A673 (cell line): ENCODE results near the gene KANK4. TPM values are rescaled to one million over a fixed set of nuclear protein-coding genes. Genes with fewer than 3 reads are reported as not detected.

Source experiments
- Bru-seq: library from RNA; stranded (reverse); fragments of 400-500 nt; gene quantifications from one replicate; lab custom pipeline; 2021; lab: Mats Ljungman, UMichigan
- BruChase-seq, 2 experiments: library from RNA; stranded (reverse); fragments of 400-500 nt; gene quantifications; one replicate each; lab custom pipeline; 2021; lab: Mats Ljungman, UMichigan
- BruUV-seq: library from RNA; stranded (reverse); fragments of 400-500 nt; replicated peaks from 2 replicates; lab custom pipeline; 2021; lab: Mats Ljungman, UMichigan
- CTCF ChIA-PET: fragments of 300-600 bp; sonication (Branson Sonifier 250); formaldehyde crosslinking; loops from one replicate; lab custom pipeline; 2022; ENCODE audit warnings: antibody characterized with exemption; lab: Charles Lee
- POLR2A ChIA-PET: fragments of 300-600 bp; sonication (Branson Sonifier 250); formaldehyde crosslinking; loops from one replicate; lab custom pipeline; 2022; ENCODE audit warnings: antibody characterized with exemption; ENCODE audit not compliant: low non-redundant PET; lab: Charles Lee
- DNase-seq: peaks from one replicate; pipeline ENCODE4 v3.0.0-alpha.2; 2015; ENCODE audit warnings: low spot score
- H3K27ac ChIP-seq: fragments of 200-600 bp; sonication (generic); 2 replicates; pipeline ENCODE4 v1.5.1; 2016; ENCODE audit warnings: mixed run types, low read depth, mild to moderate bottlenecking, mixed read lengths, antibody characterized with exemption, low read length; ENCODE audit not compliant: poor library complexity, severe bottlenecking
- H3K27me3 ChIP-seq: fragments of 200-600 bp; sonication (generic); replicated peaks from 2 replicates; pipeline ENCODE4 v1.6.1; 2017; ENCODE audit warnings: mixed run types, low read depth, mild to moderate bottlenecking, mixed read lengths, antibody characterized with exemption, low read length; ENCODE audit not compliant: insufficient read depth, poor library complexity
- H3K36me3 ChIP-seq: fragments of 200-600 bp; sonication (generic); 2 replicates; pipeline ENCODE4 v1.6.1; 2016; ENCODE audit warnings: mixed run types, mild to moderate bottlenecking, mixed read lengths, antibody characterized with exemption, low read length; ENCODE audit not compliant: insufficient read depth, poor library complexity, severe bottlenecking
- H3K4me1 ChIP-seq: fragments of 200-600 bp; sonication (generic); 2 replicates; pipeline ENCODE4 v1.6.1; 2017; ENCODE audit warnings: mixed run types, mild to moderate bottlenecking, mixed read lengths, antibody characterized with exemption, low read length; ENCODE audit not compliant: insufficient read depth, poor library complexity, severe bottlenecking
- H3K4me3 ChIP-seq: fragments of 200-600 bp; sonication (generic); 2 replicates; pipeline ENCODE4 v1.5.1; 2016; ENCODE audit warnings: low read depth, mixed run types, mild to moderate bottlenecking, mixed read lengths, low read length; ENCODE audit not compliant: poor library complexity, severe bottlenecking
- H3K9me3 ChIP-seq: fragments of 200-600 bp; sonication (generic); 2 replicates; pipeline ENCODE4 v1.6.1; 2016; ENCODE audit warnings: mixed run types, low read depth, mild to moderate bottlenecking, mixed read lengths, antibody characterized with exemption, low read length; ENCODE audit not compliant: poor library complexity, severe bottlenecking
- CTCF ChIP-seq: fragments of 300-800, 200-600 bp; sonication (generic); conservative IDR thresholded peaks from 2 replicates; pipeline ENCODE4 v1.5.1; 2017; ENCODE audit warnings: low read depth, mild to moderate bottlenecking, antibody characterized with exemption, low read length, moderate library complexity, mixed read lengths
- EZH2 ChIP-seq: fragments of 200-600 bp; sonication (generic); IDR thresholded peaks from 2 replicates; pipeline ENCODE4 v1.6.1; 2017; ENCODE audit warnings: borderline replicate concordance, low read depth, mild to moderate bottlenecking, mixed read lengths, antibody characterized with exemption, low read length; ENCODE audit not compliant: poor library complexity, severe bottlenecking
- intact Hi-C: fragments of 100-400 bp; cut with micrococcal nuclease; formaldehyde crosslinking; loops from one replicate; pipeline ENCODE4 v1.10.0; 2022; ENCODE audit not compliant: unreplicated experiment
- long read RNA-seq: library from polyadenylated mRNA; stranded (forward); transcript quantifications from one replicate; pipeline ENCODE4 v2.0.0, GENCODE V29; 2022
- total RNA-seq: library from RNA; stranded (reverse); gene quantifications from 2 replicates; pipeline ENCODE4 v1.2.3, GENCODE V29; 2021

The KANK4 gene
- total RNA-seq (0.13 and 0.24 TPM in 2 replicates), Bru-seq, nascent RNA (percentile 20 among the genes with signal in this experiment), BruChase-seq, experiment 1, labeled RNA remaining after a 2-hour chase (percentile 16 among the genes with signal in this experiment), BruChase-seq, experiment 2, labeled RNA remaining after a 6-hour chase (percentile 15 among the genes with signal in this experiment)
- long read RNA-seq, result 0 reads

- Histone ChIP-seq H3K27me3 (peaks cover 49% of the 10 kb centered on the region), H3K27ac (no peak within 1 kb of the TSS), H3K36me3 (no peaks in the 10 kb centered on the region), H3K4me3 (peak within 1 kb of the TSS; percentile 39), H3K4me1 (peaks cover 5% of the 10 kb centered on the region), H3K9me3 (no peaks in the 10 kb centered on the region)
- ChIA-PET POLR2A (no interaction called here), CTCF (interaction anchor here (1.3 kb wide), 1 partner anchor 21 kb away, joined by 3 read pairs; no protein-coding TSS in a partner anchor)
- no TSS peak for BruUV-seq
- DNase-seq, result peak; percentile 17
- peak; percentile 94 for TF ChIP-seq EZH2
- TF ChIP-seq CTCF, result no peak
- intact Hi-C loops, result no loop called here
Measured at GRCh38 chr1:62318756-62319544, at the start of gene KANK4. TSS of gene KANK4 (minus strand) at chr1:62319434. CDS start at chr1:62281564, 37,870 bp downstream.

- no peaks in the 10 kb centered on the region for H3K4me1 ChIP-seq
- H3K27me3 ChIP-seq, result no peaks in the 10 kb centered on the region
- ChIA-PET CTCF (no interaction called here), POLR2A (no interaction called here)
- BruUV-seq, result no TSS peak
- H3K36me3 ChIP-seq, result no peaks in the 10 kb centered on the region
- TF ChIP-seq CTCF, result no peak
- no peak for TF ChIP-seq EZH2
- no peak overlapping the region for H3K4me3 ChIP-seq
- no peak for DNase-seq
- peaks cover 5% of the 10 kb centered on the region for H3K9me3 ChIP-seq
- intact Hi-C loops, result no loop called here
- no peak overlapping the region for H3K27ac ChIP-seq
Measured at GRCh38 chr1:62368989-62369388, 49.8 kb upstream of the KANK4 start.

- Histone ChIP-seq H3K4me3 (no peak overlapping the region), H3K4me1 (no peaks in the 10 kb centered on the region), H3K27me3 (no peaks in the 10 kb centered on the region), H3K27ac (no peak overlapping the region), H3K9me3 (peaks cover 5% of the 10 kb centered on the region), H3K36me3 (no peaks in the 10 kb centered on the region)
- ChIA-PET CTCF (no interaction called here), POLR2A (no interaction called here)
- intact Hi-C loops, result no loop called here
- no peak for DNase-seq
- no peak for TF ChIP-seq EZH2
- TF ChIP-seq CTCF, result no peak
- BruUV-seq, result no TSS peak
Measured at GRCh38 chr1:62367005-62367557, 47.8 kb upstream of the KANK4 start.
